NCI-H2196 (cell line): ENCODE measurements around the gene EPS8L3.
"Not testable (repeated sequence)": the region's sequence is repeated elsewhere in the genome, so short reads cannot be mapped to it uniquely, and the experiment has no call there.

ENCODE experiments used
- DNase-seq: peaks from one replicate; lab custom pipeline; 2025; ENCODE audit not compliant: unreplicated experiment; lab: John Stamatoyannopoulos, UW

Gene EPS8L3, protein sequence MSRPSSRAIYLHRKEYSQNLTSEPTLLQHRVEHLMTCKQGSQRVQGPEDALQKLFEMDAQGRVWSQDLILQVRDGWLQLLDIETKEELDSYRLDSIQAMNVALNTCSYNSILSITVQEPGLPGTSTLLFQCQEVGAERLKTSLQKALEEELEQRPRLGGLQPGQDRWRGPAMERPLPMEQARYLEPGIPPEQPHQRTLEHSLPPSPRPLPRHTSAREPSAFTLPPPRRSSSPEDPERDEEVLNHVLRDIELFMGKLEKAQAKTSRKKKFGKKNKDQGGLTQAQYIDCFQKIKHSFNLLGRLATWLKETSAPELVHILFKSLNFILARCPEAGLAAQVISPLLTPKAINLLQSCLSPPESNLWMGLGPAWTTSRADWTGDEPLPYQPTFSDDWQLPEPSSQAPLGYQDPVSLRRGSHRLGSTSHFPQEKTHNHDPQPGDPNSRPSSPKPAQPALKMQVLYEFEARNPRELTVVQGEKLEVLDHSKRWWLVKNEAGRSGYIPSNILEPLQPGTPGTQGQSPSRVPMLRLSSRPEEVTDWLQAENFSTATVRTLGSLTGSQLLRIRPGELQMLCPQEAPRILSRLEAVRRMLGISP

DNA sequence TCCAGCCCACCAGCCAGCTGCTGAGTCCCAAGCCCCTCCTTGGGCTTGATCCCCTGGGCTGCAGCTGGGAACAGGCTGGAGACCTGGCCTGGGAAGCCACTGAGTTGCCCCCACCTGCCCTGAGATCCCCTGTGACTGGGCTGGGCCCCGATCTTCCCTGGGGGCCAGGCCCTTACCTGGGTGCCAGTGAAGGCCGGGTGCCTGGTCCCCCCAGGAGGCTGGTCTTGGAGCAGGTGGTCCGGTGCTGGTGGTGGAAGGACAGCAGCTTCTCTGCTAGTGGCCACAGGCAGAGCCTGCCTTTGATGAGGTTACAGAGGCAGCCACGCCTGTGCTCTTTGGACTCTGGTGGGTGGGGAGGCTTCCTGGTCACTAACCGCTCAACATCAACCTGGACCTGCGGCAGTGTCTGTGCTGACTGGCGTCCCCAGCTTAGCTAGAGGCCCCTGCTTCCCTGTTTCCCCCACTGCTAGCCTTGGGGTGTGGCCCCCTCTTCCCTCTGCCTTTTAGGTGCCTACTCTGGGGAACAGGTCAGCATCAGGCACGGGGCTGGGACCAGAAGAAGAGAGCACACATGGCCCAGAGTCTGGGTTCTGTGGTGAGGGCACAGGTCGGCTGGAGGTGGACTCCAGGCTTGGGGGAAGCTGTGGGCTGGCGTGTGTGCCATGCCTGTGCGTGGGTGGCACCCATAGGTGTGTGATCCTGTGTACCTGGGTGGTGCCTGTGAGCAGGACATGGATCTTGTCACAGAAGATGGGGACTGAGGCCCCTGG is at the start of gene EPS8L3:
TSS of gene EPS8L3 (minus strand) at position 278 of the 770 bp plus-strand sequence. CDS start 2,174 bp downstream, outside the sequence.
- no peak for DNase-seq

DNA sequence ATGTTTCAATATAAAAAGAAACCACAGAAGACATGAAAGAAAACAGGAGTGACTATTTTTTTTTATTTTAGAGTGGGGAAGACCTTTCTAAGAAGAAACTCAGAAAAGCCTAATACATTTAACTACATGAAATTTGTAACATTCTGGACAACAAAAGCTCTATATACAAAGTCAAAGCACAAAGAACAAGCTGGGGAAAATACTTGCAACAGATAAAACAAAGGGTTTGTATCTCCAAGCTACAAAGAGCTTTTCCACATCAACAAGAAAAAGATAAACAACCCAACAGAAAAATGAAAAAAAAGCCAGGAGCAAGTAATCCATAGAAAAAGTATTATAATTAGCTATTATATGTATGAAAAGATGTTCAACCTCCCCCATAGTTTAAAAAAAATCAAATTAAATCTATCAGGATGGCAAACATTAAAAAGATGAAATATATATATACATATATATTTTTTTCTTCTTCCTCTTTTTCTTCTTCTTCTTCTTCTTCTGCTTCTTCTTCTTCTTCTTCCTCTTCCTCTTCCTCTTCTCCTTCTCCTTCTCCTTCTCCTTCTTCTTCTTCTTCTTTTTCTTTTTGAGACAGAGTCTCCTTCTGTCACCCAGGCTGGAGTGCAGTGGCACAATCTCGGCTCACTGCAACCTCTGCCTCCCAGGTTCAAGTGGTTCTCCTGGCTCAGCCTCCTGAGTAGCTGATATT is 49.1 kb upstream of the EPS8L3 start:
- DNase-seq: no peak

DNA sequence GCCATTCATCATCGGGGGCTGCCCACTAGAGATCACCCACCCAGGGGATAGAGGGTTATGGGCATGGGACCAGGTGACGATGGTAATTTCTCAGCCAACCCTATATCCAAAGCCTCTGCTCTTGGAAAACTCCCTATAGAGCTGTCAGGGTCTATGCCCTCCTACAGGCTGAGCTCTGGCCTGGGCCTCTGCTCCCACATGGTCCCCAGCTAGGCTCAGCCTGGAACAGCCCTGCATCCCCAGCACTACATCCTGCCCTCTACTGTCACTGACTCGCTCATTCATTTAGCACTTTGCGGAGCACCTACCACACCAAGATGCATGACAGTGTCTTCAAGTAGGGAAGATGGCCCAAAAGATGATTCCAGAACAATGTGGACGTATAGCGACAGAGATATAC is 45.0 kb upstream of the EPS8L3 start:
- DNase-seq: no peak

DNA sequence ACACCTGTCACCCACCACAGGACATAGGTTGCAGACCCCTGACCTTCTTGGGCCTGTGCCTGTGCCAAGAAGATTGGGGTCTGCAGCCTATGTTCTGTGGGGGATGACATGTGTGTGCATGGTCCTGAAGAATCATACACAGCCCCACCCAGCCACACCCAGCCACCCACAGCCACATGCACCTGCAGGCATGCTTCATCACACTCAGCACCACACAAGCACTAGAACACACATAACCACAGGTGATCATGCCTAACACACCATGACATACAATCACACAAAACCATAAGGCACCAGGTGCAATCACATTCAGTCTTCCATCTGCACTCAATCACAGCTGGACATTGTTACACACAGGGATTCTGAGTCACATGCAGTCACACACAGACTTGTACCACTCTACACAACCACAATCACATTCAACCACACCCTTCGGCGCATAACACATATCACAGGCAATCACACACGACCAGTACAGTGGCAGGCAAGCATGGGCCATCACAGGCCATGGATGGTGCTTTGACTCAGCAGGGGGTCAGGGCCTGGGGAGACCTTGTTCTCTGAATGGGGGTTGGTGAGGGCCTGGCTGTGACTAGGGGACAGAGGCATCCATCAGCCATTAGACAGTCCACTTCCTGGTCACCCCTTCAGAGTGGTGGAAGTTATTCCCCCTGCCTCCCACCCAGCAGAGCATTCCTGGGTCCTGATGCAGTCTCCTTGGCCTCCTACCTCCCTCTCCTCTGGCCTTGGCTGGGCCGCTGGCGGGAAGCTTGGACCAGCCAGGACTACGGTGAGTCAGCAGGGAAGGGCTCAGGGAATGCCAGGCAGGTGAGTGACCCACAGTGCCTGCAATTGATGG is 44.3 kb upstream of the EPS8L3 start:
- no peak for DNase-seq

DNA sequence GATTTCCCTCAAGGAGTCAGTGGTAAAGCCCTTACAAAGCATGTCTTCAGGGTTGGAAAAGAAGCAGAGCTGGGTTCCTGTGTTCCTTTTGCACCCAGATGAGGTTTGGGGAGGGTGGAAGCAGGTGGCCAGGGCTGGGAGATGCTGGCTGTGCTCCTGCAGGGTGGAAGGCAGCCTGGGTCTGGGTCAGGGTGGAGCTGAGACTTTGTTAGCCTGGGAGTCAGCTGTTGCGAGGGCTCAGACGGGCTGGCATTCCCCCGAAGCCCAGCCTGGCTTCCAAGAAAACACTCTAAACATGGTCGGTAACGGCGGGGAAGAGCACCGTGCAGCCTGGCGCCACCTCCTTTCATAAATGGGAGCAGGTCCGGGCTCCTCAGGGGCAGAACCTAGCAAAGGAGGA is 43.7 kb upstream of the EPS8L3 start:
- DNase-seq: no peak

DNA sequence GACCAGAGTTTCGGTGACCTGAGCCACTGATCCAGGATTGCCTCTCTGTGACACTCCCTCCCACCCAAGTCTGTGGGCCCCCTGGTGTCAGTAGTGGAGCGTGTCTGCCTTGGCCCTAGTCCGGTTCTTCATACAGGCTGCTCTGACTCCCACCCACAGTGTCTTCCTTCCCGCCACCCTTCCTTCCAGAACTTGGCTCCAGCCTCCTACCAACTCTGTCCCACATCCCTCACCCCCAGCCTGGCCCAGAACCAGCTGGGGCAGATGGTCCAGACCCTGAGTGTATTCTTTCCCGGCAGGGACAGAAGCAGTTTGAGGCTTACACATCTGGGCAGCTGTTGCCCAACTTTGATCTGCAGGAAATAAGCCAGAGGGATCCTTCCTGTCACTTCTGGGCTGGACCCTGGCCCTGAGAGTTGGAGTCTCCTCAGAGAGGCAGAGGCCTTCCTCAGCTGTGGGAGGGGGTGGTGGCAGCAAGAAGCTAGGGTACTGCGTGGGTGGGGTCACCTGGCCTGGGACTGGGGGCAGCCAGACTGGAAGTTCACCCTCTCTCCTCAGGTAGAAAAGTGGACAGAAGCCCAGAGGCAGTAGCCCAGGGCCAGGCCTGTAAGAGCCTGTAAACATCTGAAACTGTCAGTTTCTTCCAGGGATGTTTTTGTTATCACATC is 43.1 kb upstream of the EPS8L3 start:
- no peak for DNase-seq

DNA sequence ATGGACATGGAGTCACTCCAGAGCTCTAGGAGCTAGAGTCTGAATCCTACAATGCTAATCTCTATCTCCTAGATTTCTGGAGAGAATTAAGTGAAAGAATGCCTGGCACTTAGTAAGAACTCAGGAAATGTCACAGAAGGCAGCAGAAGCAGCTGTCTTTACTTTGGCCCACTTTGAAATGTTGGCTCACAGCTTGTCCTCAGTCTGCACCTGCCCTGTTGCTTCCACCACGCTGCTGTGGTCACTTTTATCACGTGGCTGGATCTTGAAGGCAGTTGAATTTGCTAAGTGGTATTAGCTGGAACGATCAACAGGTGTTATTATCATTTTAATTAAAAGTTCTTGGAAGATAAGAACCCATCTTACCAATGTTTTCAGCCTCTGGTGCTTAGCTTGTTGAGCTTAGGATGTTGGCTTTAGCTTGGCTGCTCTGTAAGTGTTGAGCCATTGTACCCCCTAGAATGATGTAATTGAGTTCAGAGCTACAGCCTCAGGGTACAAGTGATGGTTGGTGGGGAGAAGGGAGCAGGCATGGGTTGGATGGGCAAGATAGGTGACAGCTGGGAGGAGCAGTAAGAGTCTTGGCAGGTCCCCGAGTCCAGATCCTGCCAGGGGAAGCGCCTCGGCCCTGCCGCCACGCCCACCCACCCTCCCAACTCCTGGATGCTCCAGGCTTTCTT is 41.9 kb upstream of the EPS8L3 start:
- peak; percentile 79 for DNase-seq

DNA sequence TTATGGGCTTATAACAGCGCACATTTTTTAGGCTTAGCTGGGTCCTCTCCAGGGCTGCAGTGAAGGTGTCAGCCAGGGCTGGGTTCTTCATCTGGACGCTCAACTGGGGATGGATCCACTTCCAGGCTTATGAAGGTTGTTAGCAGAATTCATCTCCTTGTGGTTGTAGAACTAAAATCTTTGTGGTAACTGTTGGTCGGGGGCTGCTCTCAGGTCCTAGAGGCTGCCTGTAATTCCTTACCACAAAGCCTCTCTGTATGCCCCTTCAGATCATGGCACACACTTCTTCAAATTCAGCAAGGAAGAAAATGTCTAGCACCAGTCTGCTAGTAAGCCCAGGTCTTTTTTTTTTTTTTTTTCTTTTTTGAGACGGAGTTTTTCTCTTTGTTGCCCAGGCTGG is 40.9 kb upstream of the EPS8L3 start:
- no peak for DNase-seq

DNA sequence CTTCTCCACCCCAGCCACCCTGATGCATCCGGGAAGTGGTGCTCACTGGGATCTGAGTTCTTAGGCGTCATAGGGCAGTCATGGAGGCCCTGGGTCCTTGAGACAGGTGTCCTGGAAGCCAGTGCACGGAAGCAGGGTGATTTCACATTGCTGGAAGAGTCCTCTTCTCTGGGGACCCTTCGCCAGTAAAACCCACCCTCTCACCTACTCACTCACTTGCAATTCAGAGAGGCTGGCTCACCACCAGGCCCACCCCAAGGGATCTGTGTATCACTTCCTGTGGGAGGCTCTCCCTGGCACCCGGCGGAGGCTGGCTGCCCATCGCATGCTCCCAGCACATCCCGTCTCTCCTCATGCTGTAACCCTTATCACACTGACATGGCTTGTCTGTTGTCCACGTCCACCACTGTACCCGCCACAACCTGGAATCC is 40.2 kb upstream of the EPS8L3 start:
- no peak for DNase-seq

DNA sequence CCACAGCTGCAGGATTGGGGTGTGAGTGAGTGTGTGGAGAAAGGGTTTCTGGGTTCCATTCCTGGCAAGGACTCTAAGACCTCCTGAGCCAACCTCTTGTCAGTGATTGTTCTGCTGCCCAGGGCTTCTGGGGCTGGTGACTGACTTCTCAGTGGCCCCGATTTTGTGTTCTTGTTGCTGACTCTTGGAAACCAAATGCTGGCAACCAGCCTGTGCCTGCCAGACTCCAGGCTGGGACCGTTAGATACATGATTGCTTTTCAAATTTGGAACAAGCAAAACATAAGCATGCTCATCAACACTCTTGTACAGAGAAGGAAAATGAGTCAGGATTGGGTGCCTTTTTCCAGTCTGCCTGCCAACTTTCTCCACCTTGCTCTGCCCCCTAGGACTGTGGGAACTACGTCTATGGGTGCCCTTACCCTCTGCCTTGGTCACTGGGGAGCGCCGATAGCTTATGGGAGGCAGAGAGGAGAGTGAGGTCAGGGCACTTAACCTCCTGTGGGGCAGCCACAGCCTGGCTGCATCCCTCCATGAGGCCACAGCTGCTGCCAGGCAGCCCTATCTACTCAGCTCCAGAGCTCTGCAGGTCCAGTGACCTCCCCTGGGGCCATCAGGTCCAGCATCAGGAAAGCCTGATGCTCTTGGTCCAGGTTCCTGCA is 39.3 kb upstream of the EPS8L3 start:
- DNase-seq: peak; percentile 20

DNA sequence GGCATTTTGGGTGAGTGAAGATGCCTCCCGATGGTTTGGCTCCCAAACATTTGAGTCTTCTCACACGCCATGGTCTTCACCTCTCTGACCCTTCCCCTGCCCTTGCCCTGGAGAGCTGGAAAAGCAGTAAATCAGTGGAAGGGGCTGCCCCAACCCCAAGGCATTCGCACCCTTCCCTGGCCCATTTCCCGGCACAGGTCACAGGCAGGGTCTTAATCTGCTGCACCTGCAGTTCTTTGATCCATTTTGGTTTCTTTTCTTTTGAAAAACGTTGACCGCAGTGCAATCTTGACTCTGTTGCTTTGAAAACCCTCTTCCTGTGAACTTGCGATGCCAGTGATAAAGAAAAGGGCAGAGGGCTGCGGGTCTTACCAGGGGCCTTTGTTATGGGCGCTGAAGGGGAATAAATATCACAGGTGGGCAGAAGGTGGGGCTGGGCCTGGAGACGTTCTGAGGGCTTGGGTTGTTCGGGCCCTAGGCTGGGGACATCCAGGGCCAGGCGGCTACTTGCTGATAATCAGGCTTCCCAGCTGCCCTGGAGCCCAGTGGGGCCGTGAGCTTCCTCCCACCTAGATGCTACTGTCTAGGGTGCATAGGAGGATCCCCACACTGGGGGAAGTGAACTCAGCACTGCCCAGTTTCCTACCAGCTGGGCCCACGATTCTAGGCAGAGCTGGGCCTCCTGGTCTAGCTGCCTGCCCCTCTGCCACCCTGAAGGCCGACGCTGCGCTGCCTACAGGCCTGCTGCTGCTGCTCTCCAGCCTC is 38.6 kb upstream of the EPS8L3 start:
- no peak for DNase-seq

DNA sequence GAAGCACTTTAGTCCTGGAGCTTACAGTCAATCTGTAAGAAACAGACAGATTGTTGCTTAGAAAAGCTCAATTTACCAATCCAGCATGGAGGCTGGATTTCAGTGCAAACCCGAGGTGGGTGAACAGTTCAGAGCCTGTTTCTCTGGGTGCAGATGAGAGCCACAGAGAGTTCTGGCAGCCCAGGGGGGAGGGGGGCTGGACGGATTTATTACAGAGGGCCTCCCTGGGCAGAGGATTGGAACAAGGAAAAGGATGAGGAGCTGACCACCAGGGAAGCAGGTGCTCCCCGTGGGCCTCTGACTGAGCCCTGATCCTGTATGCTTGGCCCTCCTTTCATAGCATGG is 38.0 kb upstream of the EPS8L3 start:
- no peak for DNase-seq

DNA sequence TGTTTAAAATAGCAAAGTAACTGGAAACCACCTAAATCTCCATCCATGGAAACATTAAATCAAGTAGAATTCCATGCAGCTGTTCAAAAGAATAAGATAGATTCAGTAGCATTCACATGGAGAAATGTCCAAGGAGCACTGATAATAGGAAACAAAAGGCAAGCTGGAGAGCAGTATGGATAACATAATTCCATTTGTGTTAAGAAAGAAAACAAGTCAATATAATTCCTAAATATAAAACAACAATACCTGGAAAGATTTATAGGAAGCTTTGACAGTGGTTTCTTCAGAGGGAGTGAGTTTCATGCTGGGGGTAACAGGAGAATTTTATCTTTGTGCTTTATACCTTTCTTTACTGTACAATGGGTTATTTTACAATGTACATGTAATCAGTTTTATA is 36.6 kb upstream of the EPS8L3 start:
- no peak for DNase-seq

DNA sequence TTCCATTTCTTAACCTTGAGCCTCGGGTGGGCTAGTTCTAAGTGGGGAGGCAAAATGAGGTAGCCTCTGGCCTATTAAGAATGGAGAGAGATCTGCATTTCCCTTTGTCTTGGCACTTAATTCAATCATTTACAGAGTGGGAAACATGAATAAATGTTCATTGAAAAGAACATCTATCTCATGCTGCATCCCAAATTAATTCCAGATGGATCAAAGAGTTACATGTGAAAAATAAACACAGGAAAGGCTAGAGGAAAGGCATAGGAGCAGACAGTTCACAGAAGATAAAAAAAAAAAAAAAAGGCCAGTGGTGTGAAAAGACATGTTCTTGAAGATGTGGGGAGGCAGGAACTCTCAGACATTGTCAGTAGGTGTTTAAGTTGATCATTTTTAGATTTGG is 35.7 kb upstream of the EPS8L3 start:
- no peak for DNase-seq

DNA sequence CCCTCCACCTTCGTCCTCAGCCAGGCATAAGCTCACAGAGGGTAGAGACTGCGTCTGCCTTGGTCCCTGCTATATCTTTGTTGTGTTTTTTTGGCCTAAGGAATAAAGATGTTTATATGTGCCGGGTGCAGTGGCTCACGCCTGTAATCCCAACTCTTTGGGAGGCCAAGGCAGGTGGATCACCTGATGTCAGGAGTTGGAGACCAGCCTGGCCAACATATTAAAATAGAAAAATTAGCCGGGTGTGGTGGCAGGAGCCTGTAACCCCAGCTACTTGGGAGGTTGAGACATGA is 33.5 kb upstream of the EPS8L3 start:
- not testable (repeated sequence) for DNase-seq

DNA sequence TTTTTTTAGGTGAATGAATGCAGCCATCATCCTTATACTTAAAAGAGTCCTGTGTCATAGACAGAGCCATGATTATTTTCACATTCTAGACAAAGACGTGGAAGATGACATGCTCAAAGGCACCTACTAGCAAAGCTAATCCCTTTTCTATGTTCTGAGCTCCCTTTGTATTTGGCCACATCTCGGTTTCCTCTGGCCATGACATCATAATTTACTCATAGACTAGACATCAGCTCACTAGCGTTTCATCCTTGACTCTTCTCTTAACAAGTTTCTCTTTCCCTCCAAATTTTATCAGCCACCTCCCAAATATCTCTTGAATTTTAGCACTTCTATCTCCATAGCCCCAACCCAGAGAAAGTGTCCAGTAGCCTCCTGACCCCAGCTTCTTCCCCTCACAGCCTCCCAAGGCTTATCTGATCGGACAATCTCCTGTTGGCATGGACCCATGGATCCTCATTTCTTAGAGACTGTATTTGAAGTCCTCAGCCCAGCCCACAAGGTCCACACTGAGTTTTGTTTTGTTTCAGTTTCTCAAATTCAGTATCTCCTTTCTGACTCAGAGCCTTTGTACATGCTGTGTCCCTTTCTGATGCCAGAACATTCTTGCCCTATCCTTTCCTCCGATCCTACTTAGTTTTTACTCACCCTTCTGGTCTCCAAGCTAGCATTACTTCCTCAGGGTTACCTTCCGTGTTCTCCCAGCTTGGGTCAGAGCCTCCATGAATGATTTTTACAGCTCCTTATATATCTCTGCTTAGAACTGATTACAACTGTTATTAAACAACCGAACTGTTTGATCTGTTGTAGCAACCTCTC is 33.0 kb upstream of the EPS8L3 start:
- DNase-seq: no peak

DNA sequence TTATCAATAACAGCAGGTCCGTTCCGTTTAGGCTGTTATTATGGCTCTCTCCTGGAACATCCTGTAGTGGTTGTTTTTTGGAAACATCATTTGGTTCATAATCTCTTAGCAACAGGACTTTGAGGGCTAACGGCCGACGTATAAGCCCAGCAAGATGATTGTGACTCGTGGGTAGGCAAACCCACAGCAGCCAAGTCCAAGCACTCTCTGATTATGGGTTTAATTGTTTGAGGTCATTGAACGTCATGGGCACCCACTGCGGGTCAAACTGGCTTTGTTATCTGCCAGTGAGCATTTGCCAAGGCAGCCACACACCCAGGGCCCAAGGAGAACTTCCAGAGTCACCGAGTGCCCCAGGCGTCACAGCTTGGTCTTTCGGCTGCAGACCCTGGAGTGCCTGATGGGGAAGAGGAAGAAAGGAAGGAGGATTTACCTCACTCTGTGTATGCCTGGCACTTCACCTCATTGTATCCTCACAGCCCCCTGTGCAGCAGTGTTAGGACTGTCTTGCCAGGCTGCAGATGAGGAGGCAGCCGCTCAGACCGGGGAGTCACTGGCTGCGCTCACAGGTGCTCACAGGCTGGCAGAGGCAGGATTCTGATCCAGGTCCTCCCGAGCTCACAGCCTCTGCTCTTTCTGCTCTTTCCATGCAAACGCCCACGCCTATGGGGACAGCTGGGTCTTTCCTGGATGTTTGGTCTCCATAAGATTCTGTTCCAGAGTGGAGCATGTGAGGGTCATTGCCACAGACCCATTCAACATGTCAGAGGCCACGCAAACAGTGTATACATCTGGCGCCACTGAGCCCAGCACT is 30.8 kb upstream of the EPS8L3 start:
- no peak for DNase-seq
